HG03159 (cell line): ENCODE results near the gene ZNF143.
A peak's percentile ranks its signal among the peaks of the same experiment; 100 is the strongest.
"Not testable (repeated sequence)": the region's sequence is repeated elsewhere in the genome, so short reads cannot be mapped to it uniquely, and the experiment has no call there.

Experiments used
- ATAC-seq: cut with Tn5 transposase; IDR thresholded peaks from one replicate; pipeline ENCODE4 v1.9.1; 2021; ENCODE audit warnings: mild to moderate bottlenecking, moderate library complexity; ENCODE audit not compliant: unreplicated experiment

The ZNF143 gene

DNA sequence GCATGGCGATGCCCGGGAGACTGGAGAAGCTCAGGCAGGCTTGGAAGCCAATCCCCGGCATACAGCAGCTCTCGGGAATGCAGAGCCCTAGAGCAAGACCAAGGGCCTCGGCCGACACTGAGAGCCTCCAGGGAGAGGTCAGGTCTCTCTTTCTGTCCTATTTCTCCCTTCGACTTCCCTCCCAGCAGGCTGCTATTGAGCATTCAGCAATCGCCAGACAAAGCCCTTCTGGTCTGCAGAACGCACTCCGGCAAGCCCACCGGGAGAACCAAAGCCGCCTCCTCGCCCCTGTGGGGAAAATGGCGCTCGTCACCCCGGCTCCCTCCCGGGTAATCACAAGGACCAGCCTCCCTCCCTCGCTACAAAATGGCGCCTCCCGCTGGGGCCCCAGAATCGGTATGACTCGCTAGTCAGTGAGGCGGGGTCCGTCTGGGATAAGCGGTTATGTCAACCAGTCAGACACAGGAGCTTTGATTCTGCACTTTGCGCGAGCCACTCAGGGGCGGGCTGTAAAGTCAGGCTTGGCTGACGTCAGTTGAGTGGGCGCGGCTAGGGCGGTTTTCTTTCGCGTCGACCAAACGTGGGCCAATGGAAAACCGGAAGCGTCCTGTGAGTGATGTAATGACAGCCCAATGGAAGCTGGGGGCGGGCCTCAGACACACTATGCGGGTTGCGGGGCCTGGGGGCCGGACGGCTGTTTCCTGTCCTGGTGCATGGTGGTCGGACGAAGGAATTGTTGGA is at the start of gene ZNF143:
ZNF143 (plus strand) TSS at position 691 of the 741 bp plus-strand sequence. CDS start 10,297 bp downstream, outside the sequence.
- ATAC-seq = peak; percentile 87

DNA sequence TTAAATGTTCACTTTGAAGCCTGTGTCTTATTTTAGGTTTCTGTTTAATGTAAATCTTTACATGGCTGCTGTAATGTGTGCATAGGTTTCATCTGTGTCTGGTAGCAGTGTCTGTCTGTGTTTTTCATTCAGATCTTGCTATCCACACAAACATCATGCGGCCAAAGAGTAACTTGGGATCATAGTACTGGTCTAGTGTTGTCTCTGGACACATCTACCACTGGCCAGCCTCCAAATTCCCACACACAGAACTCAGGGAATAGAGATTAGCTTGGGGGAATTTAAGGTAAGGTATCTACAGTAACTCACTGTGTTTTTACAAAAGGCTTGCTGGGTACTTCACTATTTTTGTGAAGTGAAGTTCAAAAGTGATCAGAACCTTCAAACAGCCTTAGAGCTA is 32.1 kb upstream of the ZNF143 start:
- no peak for ATAC-seq

DNA sequence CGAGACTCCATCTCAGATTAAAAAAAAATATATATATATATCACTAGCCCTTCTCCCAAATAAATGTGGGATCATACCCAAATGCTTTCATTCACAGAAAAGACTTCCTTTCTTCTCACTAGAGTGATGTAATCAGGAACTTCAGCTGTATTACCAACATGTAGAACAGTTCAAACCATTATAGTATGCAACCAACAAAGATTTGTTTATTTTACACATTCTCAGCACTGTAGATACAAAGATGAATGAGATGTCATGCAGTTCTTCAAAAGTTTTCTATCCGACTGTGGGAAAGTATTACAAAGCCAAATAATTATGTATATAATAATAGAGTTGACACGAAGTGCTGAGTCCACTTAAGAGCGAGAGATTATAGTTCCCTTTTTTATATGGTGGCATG is 22.2 kb upstream of the ZNF143 start:
- ATAC-seq = no peak

DNA sequence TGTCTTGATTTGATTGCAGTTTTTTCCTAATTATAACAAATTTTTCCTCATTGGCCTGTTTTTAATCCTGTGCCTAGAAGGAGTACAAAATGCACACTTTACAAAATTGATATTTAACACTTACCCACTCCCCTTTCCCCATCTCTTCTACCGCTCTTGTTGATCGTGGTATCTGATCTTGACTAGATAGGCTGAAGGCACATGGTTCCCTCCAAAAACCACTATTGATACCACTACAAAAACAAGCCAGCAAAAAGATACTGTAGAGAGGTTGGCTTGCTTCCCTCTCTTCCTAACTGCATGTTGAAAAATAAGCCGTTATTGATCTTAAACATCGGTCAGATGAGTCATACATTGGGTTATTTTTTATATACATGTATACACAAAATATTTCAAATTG is 14.6 kb upstream of the ZNF143 start:
- ATAC-seq = no peak

DNA sequence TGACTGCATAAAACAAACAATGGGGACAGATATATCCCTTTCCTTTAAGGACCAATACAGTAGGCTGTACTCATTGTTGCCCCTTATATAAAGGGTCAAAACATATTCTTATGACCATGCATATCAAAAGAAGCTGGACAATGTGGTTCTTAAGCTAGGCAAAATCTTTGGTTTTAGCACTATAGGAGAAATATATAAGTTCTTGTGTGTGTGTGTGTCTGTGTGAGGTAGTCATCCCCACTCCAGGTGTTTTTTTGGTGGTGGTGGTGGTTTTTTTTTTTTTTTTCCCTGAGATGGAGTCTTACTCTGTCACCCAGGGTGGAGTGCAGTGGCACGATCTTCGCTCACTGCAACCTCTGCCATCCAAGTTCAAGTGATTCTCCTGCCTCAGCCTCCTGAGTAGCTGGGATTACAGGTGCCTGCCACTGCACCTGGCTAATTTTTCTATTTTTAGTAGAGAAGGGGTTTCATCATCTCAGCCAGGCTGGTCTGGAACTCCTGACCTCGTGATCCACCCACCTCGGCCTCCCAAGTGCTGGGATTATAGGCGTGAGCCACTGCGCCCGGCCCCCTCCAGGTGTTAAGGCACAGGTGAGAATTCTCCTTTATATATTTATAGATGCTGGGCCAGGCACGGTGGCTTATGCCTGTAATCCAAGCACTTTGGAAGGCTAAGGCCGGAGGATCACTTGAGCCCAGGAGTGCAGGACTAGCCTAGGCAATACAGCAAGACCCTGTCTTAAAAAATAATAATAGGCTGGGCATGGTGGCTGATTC is 12.0 kb upstream of the ZNF143 start:
- ATAC-seq = no peak

DNA sequence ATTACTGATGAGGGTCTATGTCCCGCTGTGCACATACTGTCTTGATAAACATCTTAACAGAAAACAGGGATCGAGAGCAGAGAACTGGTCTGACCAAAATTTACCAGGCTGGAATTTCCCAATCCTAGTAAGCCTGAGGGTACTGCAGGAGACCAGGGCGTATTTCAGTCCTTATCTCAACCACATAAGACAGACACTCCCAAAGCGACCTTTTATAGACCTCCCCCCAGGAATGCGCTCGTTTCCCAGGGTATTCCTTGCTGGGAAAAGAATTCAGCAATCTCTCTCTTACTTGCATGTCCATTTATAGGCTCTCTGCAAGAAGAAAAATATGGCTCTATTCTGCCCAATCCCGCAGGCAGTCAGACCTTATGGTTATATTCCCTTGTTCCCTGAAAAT is 8.8 kb upstream of the ZNF143 start:
- ATAC-seq = not testable (repeated sequence)

DNA sequence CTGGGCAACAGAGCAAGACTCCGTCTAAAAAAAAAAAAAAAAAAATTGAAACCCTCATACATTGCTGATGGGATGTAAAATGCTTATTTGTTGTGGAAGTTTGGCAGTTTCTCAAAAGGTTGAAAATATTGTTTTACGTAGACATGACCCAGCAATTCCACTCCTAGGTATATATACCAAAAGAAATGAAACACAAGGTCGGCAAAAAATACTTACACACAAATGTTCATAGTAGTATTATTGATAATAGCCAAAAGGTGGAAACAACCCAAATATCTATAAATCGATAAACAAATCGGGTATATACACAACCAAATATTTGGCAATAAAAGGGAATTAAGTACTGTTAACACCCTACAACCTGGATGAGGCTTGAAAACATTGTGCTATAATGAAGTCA is 5.1 kb upstream of the ZNF143 start:
- ATAC-seq = no peak

DNA sequence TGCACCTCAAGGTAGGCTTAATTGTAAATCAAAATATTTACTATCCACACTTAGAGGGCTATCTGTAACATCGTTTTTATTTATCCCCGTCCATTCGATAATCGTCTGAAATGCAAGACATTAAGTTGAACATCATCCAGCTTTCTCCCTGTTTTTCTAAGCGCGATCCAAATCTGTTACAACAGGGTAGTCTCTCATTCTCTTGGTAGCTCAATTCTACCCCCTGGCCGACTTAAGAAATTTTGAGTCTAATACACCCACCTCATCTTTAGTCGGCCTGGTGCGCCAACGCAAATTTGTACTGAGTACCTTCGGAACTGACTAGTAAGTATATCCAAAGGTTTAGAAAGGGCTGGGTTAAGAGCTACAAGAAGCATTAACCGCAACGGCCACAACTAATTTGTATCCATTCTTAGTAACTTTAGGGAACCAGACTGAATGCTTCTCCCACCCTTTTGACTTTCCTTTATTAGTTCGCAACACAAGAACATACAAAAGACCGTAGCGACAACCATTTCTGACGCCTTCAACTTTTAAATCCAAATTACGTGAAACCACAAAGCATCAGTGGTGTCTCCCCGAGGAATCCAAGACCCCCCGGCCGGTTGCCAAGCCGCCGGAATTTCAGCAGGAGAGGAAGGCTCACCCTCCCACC is 1.0 kb upstream of the ZNF143 start:
- no peak for ATAC-seq

DNA sequence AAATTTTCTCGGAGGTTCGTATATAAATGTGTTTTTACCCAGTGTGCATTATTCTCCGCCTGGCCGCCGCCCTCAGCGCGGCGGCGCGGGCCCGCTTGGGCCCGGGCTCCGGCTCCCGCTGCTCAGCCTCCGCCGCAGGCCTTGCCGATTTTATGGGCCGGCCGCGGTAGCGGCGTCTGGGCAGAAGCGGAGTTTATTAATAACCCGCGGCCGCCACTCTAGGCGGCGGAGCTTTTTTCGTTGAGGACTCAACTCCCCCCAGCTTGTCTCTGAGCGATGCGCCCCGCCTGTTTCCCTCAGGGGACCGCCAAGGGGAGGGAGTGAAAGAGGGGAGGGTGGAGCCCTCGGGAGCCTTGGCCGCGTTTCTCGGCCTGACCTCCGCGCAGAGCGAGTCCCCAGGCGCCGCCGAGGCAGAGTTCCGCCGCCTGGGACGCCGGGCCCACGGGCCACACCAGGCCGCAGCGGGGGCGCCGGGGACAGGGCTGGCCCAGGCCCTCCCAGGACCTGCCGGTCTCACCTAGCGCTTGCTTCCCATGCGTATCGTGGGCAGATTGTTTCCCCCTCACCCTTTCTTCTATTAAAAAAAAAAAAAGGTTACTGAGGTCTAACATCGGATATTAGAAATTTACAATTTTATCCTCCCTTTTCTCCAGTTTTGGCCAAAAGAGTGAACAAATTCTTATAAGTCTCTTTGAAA is 399 bp downstream of the ZNF143 start:
- peak; percentile 45 for ATAC-seq

DNA sequence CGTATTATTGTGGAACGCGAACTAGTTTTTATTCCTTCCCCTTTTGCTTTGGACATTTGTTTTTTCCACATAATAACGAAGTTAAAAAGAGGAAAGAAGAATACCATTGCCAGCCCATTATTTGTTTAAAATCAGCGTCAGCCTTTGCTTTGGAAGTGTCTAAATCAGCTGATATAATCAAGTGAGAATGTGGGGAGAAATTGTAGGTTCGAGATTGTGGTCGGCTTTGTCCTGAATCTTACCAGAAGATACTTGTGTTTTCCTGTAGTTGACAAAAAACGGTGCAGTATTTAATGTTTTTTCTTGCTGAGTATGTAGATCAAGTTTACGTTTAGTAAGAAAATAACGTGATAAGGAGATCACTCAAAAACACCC is 935 bp downstream of the ZNF143 start:
- ATAC-seq = no peak

DNA sequence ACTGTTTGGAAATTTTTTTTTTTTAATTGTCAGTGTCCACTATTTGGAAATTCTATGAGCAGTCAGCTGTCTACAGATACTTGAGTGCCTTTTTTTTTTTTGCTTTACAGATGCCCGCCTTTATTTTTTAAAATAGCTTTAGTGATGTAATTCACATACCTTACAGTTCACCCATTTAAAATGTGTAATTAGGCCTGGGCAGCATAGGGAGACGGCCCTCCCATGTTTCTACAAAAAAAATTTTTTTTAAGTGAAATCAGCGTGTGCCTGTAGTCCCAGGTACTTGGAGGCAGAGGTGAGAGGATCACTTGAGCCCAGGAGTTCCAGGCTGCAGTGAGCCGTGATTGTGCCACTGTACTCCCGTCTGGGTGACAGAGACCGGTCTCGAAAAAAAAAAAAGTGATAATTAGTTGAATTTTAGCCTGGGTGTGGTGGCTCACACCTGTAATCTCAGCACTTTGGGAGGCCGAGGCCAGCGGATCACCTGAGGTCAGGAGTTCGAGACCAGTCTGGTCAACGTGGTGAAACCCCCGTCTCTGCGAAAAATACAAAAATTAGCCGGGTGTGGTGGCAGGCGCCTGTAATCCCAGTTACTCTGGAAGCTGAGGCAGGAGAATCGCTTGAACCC is 1.5 kb downstream of the ZNF143 start:
- ATAC-seq = no peak

DNA sequence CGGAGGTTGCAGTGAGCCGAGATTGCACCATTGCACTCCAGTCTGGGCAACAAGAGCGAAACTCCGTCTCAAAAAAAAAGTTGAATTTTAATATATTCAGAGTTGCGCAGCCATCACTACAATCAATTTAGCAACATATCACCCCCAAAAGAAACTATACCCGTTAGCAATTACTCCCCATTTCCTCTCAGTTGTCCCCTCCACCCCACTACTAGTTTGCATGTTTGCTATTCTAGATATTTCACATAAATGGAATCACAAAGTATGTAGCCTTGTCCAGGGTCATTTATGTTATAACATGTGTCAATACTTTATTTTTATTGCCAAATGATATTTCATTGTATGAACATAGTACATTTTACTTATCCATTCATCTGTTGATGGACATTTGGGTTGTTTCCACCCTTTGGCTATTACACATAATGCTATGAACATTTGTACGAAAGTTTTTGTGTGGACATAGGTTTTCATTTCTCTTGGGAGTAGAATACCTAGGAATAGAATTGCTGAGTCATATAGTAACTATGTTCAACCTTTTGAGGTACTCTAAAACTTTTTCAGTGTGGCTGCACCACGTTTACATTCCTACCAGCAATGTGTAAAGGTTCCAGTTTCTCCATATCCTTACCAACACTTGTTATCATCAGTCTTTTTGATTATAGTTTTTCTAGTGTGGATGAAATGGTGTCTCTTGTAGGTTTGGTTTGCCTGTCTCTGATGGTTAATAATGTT is 2.2 kb downstream of the ZNF143 start:
- no peak for ATAC-seq

DNA sequence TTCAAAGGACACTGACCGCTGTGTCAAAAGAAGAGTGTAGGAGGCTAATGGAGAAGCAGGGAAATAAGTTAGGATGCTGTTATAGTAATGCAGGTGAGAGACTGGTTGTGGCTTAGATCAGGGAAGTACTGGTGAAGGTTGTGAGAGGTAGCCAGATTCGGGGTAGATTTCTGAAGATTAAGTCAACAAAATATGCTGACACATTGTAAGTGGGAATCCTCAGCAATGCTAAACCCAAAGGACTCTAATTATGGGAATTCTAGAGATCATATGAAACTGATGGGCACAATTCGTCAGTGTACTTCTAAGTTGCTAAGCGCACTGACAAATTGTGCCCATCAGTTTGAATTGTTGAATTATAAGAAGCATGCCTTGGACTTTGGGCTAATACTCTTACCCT is 10.0 kb downstream of the ZNF143 start:
- ATAC-seq = no peak

DNA sequence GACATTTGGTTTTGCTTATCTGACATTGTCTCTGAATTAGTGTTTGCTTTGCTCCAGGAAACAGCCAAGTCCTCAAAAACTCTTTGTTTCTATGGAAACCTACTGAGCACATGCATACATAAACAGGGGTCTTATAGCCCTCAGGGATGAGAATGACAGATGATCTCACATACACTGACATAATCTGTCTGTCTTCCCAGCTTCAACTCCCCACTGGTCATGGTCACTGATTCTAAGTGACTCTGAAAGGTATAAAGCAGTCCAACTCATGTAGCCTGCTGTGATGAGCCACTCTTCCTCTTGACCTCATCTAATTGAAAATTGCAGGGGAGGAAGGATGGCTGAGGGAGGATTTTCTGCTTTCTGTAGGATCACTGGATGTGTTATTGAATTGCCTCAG is 12.6 kb downstream of the ZNF143 start:
- no peak for ATAC-seq

DNA sequence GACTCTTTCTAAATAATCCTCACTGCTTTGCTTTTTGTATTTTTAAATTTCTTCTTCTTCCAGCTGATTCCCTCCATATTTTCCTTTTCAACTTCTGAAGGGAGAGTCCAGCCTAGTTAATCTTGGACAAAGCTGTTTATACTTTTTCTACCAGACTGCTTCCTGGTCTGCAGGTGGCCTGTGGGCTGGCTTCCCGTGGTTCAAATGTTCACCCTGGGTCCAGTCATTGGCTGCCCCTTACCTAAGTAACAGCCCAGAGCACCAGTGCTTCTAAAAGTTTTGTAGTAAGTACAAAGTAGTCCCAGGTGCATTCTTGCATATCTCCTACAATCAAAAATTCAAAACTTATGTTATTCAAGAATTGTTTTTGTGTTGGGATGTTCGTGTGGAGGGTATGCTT is 19.1 kb downstream of the ZNF143 start:
- no peak for ATAC-seq

DNA sequence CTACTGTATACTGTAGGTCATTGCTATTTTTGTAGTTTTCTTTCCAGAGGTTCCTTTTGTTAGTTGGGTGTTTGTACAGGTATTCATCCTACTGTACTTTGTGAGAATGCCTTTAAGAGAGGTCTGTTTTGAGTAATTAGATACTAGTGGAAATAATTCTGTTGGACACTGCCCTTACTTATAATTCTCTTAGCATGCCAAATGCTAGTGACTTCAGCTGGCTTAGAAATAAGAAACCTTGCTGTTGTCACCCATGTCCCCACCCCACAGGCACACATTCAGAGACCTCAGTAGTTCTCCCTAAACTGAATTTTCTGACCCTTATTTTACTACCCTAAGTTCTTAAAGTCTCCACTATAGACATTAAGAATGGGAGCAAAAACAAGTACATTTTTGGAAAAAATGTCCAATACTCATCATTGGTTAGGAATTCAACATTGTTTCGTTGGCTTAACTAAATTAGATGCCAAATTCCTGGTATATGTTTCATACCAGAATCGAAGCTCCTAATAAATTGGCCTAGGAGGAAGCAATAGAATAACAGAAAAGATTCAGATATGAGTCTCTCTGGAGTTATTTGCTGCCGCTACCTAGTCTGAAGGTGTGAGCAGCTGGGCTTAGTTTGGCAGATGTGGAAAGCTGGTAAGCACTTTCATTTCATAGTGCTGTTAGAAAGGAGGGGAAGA is 28.4 kb downstream of the ZNF143 start:
- no peak for ATAC-seq

DNA sequence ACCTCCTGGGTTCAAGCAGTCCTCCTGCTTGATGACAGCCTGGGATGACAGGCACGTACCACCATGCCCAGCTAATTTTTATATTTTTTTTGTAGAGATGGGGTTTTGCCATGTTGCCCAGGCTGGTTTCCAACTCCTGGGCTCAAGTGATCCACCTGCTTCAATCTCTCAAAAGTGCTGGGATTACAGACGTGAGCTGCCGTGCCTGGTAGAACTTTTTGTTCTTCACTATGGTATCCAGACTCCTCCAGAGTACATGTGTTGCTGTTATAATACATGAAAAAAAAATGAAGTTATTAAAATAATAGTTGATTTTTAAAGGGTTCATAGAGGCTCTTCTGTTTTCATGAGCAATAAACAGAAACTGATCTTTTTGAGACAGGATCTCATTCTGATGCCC is 29.6 kb downstream of the ZNF143 start:
- no peak for ATAC-seq

DNA sequence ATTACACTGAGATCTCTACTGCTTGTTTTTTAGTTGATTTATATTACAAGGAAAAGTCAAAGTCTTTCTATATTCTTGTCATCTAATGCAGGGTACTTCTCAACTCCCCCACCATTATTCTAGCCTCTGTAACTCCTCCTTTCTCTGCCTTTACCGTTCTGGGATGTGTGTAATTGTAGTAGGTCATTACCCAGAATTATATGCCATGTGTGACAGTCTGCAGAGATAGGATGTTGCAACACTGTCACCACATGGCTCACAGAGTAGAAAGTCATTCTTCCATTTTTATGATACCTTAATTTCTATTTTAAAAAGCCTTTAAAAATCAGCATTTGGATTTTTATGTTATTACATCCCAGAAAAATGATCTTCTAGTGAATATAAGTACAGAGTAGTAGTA is 32.7 kb downstream of the ZNF143 start:
- no peak for ATAC-seq

DNA sequence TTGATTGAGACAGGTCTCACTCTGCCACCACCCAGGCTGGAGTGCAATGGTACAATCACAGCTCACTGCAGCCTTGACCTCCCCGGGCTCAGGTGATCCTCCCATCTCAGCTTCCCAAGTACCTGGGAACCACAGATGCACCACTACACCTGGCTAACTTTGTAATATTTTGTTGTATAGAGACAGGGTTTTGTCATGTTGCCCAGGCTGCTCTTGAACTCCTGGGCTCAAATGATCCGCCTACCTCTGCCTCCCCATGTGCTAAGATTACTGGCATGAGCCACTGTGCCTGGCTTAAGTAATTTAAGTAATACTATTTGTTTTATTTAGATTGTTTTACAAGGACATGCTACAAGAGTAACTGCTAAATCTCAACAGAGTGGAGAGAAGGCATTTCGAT is 33.5 kb downstream of the ZNF143 start:
- no peak for ATAC-seq
